Measurements from ENCODE around the gene ELF5. TPM values are rescaled to one million over a fixed set of nuclear protein-coding genes. Genes with fewer than 3 reads are reported as not detected.

Gene ELF5
- total RNA-seq, 6 experiments from 2014 or later: 0.09 to 0.22 TPM; not detected in 4

GRCh38 chr11:34468209-34468841, 45.3 kb downstream of the ELF5 start:
- WGBS (ENCODE audit: insufficient coverage, low coverage, low lambda C conversion rate, missing lambda C conversion rate): 39% methylated on average over 7 of the region's 8 CpGs
- no peak for DNase-seq
- TF ChIP-seq POLR2A (IDR thresholded peaks at IDR 0.05): no peak
- peak; percentile 64 to 71 (median 70) for TF ChIP-seq CTCF (IDR thresholded peaks at IDR 0.05)
- intact Hi-C loops (cut with DNase I): no loop called here
- peaks cover 0 to 85% (median 54%) of the 10 kb centered on the region in 4 donors for H3K36me3 ChIP-seq
- H3K4me1 ChIP-seq: peaks cover 0 to 14% (median 0%) of the 10 kb centered on the region in 4 donors
- ATAC-seq: peak; percentile 62 to 73 (median 68)
- no peaks in the 10 kb centered on the region for H3K9me3 ChIP-seq
- H3K27me3 ChIP-seq: no peaks in the 10 kb centered on the region
- no peak overlapping the region for H3K27ac ChIP-seq
- H3K4me3 ChIP-seq: no peak overlapping the region

GRCh38 chr11:34466802-34467488, 46.6 kb downstream of the ELF5 start:
- DNase-seq (no peak), ATAC-seq (no peak)
- Histone ChIP-seq H3K4me1 (peaks cover 0 to 22% (median 4%) of the 10 kb centered on the region in 4 donors), H3K4me3 (no peak overlapping the region), H3K27me3 (no peaks in the 10 kb centered on the region), H3K9me3 (no peaks in the 10 kb centered on the region), H3K36me3 (peaks cover 0 to 92% (median 56%) of the 10 kb centered on the region in 4 donors), H3K27ac (no peak overlapping the region)
- TF ChIP-seq CTCF (IDR thresholded peaks at IDR 0.05) (no peak), POLR2A (IDR thresholded peaks at IDR 0.05) (no peak)
- intact Hi-C loops (cut with DNase I): no loop called here
- WGBS (ENCODE audit: insufficient coverage, low coverage, low lambda C conversion rate, missing lambda C conversion rate): 93% methylated on average over 3 of the region's 3 CpGs

DNA sequence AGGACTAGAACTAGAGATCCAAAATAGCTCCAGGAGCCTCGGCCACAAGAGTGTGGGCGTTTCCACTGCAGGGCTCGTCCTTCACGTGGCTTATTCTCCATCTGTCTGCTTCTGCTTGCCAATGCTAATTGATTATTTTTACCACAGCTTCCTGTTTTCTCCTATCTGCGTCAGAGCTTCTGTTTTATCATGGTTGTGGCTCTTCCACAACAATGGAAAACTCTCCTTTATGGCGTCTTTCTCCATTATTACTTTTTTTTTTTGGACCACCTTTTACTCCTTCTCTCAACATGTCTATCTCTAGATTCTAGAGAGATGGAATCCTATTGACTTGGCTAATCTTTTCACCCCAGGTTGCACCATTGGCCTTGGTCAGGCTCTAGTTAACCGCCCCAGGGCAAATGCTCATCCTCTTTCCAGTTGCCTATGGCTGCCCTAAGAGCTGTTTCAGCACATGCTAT, 49.0 kb downstream of the ELF5 start:
- intact Hi-C loops (cut with DNase I): no loop called here
- Histone ChIP-seq H3K4me3 (no peak overlapping the region), H3K27me3 (no peaks in the 10 kb centered on the region), H3K27ac (peak overlapping the region in 2 of 3 donors; percentile 51 to 56), H3K9me3 (no peaks in the 10 kb centered on the region), H3K4me1 (peaks cover 0 to 43% (median 13%) of the 10 kb centered on the region in 4 donors), H3K36me3 (peaks cover 0 to 83% (median 46%) of the 10 kb centered on the region in 4 donors)
- ATAC-seq (peak; percentile 40 to 70 (median 50)), DNase-seq (peak in 1 of 3 donors; percentile 46)
- 18% methylated on average over 7 of the region's 7 CpGs for WGBS (ENCODE audit: insufficient coverage, low coverage, low lambda C conversion rate, missing lambda C conversion rate)
- TF ChIP-seq POLR2A (IDR thresholded peaks at IDR 0.05): no peak
- TF ChIP-seq CTCF (IDR thresholded peaks at IDR 0.05): no peak

GRCh38 chr11:34461215-34461614, 52.4 kb downstream of the ELF5 start:
- Histone ChIP-seq H3K27ac (peak overlapping the region in 2 of 3 donors; percentile 22 to 25), H3K9me3 (no peaks in the 10 kb centered on the region), H3K27me3 (no peaks in the 10 kb centered on the region), H3K36me3 (peaks cover 0 to 79% (median 40%) of the 10 kb centered on the region in 4 donors), H3K4me3 (no peak overlapping the region), H3K4me1 (peaks cover 0 to 77% (median 29%) of the 10 kb centered on the region in 4 donors)
- no peak for TF ChIP-seq POLR2A (IDR thresholded peaks at IDR 0.05)
- DNase-seq (peak in 1 of 3 donors; percentile 55), ATAC-seq (no peak)
- 62% methylated on average over 5 of the region's 14 CpGs for WGBS (ENCODE audit: insufficient coverage, low coverage, low lambda C conversion rate, missing lambda C conversion rate)
- intact Hi-C loops (cut with DNase I): no loop called here

- no peak overlapping the region for H3K4me3 ChIP-seq
- peak overlapping the region in 2 of 3 donors; percentile 67 to 88 for H3K27ac ChIP-seq
- no peaks in the 10 kb centered on the region for H3K27me3 ChIP-seq
- ATAC-seq: peak in 1 of 4 donors; percentile 19
- no peak for DNase-seq
- H3K9me3 ChIP-seq: no peaks in the 10 kb centered on the region
- H3K36me3 ChIP-seq: peaks cover 0 to 79% (median 40%) of the 10 kb centered on the region in 4 donors
- WGBS (ENCODE audit: insufficient coverage, low coverage, low lambda C conversion rate, missing lambda C conversion rate): 48% methylated on average over 4 of the region's 4 CpGs
- intact Hi-C loops (cut with DNase I): no loop called here
- TF ChIP-seq CTCF (IDR thresholded peaks at IDR 0.05): no peak
- TF ChIP-seq POLR2A (IDR thresholded peaks at IDR 0.05): no peak
- peaks cover 0 to 86% (median 30%) of the 10 kb centered on the region in 4 donors for H3K4me1 ChIP-seq
These were observed 53.3 kb downstream of the ELF5 start for GRCh38 chr11:34460278-34460677.

All from right lobe of liver (tissue), 6 donors.